ENCODE results near the gene JARID2. TPM values are rescaled to one million over a fixed set of nuclear protein-coding genes. Genes with fewer than 3 reads are reported as not detected.
"Not testable (repeated sequence)": the region's sequence is repeated elsewhere in the genome, so short reads cannot be mapped to it uniquely, and the experiment has no call there.

JARID2 gene
- polyA plus RNA-seq, 4 donors = 19.5 to 30.3 (median 28.8) TPM

DNA sequence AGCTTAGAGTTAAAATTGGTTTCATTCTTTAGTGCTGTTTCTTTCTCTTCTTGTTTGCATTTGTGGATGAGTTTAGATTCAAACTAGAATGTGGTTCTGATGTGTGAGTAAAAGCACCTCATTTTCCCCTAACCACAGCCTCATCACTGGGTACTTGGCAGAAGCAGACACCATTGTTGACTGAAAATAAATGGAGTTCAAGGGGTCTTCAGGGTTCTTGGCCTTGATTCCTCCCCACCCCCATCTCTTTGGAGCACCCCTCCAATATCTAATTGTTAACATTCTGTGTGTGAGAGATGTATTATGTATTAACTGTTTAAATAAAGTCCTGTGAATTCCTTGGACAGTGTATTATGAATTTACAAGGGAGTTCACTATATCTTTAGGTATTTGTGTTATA, 59.6 kb downstream of the JARID2 start:
- DNase-seq (ENCODE audit: low read depth in 4 of 4, low spot score in 3 of 4) = no peak

DNA sequence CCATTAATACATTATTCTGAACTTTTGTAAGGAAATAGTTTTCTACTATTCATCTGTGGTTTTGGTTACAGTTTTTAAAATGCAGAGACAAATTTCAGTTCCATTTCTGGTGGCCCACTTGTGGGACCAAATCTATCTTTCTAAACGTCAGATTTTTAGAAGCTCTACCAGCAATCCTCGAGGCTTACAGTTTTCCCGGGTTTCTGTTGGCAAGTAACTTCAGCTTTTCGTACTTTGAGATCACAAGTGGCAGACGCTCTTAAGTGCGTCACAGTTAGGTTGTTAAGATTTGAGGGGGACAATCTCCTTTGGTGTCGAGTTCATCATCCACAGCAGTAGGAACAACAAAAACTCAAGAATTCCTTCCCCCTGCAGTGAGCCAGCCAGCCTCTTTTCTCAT, 60.0 kb downstream of the JARID2 start:
- no peak for DNase-seq (ENCODE audit: low read depth in 4 of 4, low spot score in 3 of 4)

GRCh38 chr6:15308435-15309213, 62.8 kb downstream of the JARID2 start:
- DNase-seq (ENCODE audit: low read depth in 4 of 4, low spot score in 3 of 4) = no peak

- no peak for DNase-seq (ENCODE audit: low read depth in 4 of 4, low spot score in 3 of 4)
Observed at GRCh38 chr6:15309611-15310283, 63.9 kb downstream of the JARID2 start.

- DNase-seq (ENCODE audit: low read depth in 4 of 4, low spot score in 3 of 4) = no peak
Observed at GRCh38 chr6:15310680-15311079, 64.8 kb downstream of the JARID2 start.

DNA sequence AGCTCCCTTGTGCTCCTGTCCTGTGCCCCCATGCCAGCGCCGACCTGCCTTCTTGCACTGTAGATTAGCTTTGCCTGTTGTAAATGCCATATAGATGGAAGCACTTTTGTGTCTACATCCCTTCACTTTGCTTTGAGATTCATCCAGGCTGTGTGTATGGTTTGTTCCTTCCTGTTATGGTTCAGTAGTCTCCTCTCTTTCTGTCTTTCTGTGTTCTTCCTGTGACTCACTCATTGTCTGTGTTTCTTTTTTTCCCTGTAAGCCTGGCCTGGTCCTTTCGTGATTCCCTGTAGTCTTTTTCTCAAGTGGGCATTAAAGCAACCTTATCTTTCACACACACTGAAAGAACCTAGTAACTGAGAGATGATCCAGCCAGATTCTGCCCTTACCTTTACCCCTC, 66.6 kb downstream of the JARID2 start:
- no peak for DNase-seq (ENCODE audit: low read depth in 4 of 4, low spot score in 3 of 4)

DNA sequence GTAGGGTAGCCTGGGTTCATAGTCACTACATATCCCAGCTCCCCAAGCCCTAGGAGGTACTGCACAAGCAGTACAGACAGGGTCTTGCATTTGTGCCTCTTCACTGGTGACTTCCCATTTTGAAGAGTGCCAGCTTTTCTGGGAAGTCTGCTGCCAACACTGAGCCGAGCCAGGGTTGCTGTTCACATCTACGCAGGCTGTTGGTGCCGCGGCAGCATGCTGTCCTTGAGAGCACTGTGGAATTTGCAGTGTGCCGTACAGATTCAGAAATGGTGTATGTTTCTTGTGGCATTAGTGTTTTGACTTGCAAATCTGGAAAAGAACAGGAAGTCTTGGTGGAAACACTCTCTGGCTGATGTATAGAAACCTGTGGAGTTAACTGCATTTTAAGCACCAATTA, 67.5 kb downstream of the JARID2 start:
- DNase-seq (ENCODE audit: low read depth in 4 of 4, low spot score in 3 of 4) = no peak

DNA sequence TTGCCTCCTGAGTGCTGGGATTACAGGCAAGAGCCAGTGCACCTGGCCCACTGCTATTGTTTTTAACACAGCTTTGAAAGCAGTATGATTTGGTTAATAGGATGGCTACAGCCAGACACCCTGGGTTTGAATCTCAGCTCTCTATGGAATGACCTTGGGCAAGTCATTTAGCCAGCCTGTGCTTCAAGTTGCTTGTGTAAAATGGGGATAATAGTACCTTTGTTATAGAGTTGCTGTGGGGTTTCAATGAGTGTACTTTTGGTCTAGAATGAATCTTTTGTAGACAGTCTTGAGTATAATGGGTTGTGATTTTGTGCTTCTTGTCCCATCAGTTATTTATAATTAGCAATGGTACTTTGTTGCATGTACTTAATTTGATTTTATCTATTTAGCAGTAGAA, 70.9 kb downstream of the JARID2 start:
- DNase-seq (ENCODE audit: low read depth in 4 of 4, low spot score in 3 of 4) = no peak

DNA sequence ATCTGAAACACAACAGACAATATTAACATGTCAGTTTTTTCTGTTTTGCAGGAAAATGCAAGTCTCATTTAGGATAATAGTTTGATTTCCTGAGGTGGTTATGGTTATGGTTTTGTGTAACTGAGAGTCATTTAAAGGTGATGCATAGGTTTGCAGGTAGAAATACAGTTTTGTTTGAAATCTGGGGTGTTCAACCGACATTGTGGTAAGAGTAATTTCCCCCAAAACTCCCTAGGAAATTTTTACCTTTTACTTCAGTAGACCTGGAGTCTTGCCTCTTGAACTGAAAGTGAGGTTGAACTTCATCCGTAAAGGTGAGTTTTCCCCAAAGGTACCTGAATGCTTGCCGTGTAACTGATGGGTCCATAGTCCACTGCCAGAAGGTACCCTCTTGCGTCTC, 71.4 kb downstream of the JARID2 start:
- DNase-seq (ENCODE audit: low read depth in 4 of 4, low spot score in 3 of 4) = no peak

DNA sequence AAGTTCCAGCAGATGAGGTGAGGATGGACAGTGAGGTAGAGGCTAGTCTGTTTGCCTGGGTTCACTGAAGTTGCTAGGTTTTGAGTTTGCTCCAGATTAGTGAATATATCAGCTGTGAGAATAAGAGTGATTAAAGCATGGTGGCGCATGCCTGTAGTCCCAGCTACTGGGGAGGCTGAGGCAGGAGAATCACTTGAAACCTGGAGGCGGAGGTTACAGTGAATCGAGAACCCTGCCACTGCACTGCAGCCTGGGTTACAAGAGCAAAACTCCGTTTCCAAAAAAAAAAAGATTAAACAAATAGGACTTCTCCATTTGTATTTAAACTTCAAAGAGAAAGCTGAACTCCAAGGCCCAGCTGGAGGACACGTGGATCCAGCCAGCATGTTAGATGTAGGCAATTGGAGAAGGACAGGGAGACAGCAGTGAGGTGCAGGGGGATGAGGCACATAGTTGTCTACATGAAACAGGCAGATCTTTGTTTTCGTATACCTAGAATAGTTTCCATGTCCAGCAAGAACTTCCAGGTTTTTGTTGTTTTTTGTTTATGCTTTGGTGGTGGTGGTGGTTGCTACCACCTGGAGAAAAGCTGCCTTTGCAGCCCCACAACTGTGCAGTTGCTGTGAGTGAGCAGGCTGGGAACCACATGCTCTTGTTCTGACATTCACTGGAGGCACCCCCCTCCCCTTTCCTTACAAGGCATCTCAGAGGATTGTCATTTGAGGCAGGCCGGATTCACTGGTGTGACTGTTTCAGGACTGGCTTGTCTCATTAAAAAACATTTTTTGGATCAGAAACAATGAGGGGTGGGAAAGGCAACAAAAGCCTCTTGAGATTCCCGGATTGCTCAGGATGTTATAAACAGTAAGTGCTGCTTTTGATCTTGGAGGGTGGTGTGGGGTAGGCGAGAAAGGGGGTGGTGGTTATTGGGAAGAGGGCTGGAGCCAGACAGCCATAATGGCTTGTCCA, 72.3 kb downstream of the JARID2 start:
- no peak for DNase-seq (ENCODE audit: low read depth in 4 of 4, low spot score in 3 of 4)

DNA sequence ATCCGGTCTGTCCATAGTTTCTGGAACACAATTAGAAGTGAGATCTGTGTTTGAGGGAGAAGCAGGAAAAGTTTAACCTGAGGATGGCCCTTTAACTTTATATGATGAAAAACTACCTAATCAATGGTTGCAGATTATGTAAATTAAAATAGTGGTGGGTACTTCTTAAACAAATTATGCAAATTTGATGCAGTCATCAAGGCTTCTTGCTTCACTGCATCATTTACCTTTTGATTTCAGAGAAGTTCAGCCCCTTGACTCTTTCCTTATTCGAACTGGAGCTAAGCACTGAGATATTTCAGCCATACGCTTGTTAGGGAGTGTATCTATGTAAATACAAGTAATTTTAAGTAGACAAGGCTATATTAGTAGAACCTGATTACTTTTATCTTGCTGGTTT, 73.8 kb downstream of the JARID2 start:
- no peak for DNase-seq (ENCODE audit: low read depth in 4 of 4, low spot score in 3 of 4)

GRCh38 chr6:15320693-15321092, 74.8 kb downstream of the JARID2 start:
- no peak for DNase-seq (ENCODE audit: low read depth in 4 of 4, low spot score in 3 of 4)

DNA sequence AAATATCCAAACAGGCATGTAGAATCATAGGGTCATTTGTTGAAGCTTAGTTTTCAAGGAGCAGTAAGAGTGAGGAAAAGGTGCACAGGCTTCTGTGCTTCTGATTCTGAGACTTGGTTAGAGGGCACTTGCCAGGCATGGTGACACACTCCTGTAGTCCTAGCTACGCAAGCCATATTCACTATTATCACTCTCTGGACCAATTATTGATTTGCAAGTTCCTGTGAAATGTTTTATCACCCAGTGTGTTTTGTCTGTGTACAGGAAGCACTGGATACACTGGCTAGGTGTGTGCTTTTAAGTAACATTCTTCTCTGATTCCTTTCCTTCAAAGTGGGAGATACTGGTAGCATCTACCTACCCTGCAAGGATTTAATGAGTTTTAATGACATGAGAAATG, 76.3 kb downstream of the JARID2 start:
- DNase-seq (ENCODE audit: low read depth in 4 of 4, low spot score in 3 of 4) = no peak

DNA sequence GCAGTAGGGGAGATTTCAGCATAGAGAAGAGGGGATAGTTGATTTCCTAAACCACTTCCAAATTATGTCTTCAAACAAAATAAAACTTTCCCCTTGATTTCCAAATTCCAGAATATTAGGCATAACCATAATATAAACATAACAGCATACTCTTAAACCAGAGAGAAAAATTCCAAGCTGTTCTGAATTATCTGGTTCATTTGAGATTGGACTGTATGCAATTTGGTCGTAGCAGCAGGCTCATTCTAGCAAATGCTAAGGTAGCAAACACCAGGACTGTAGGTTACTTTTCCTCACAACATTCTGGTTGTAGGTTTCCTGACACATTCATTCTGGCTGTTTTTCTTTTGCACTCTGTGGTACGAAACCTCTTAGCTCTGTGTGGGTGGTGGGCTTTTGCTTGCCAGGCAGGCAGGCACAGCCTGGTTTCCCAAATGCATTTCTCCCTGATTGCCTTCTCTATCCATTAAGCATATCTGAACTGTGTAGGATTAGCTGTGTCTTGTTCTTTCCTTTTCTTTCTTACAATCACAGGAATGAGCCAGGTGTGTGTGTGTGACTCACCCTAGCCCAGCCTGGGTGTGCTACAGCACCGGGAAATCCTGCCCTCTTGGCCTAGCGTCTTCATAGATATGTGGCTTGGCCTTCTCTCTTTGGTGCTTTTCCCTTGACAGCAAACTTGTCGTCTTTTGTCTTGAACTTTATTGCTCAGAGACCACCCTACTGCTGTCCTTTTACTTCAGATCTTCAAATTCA, 77.1 kb downstream of the JARID2 start:
- DNase-seq (ENCODE audit: low read depth in 4 of 4, low spot score in 3 of 4) = no peak

- not testable (repeated sequence) for DNase-seq (ENCODE audit: low read depth in 4 of 4, low spot score in 3 of 4)
Observed at GRCh38 chr6:15323611-15324010, 77.7 kb downstream of the JARID2 start.

- DNase-seq (ENCODE audit: low read depth in 4 of 4, low spot score in 3 of 4) = no peak
Observed at GRCh38 chr6:15324427-15324985, 78.6 kb downstream of the JARID2 start.

- no peak for DNase-seq (ENCODE audit: low read depth in 4 of 4, low spot score in 3 of 4)
Observed at GRCh38 chr6:15325540-15325955, 79.7 kb downstream of the JARID2 start.

- no peak for DNase-seq (ENCODE audit: low read depth in 4 of 4, low spot score in 3 of 4)
Observed at GRCh38 chr6:15326067-15326614, 80.3 kb downstream of the JARID2 start.

DNA sequence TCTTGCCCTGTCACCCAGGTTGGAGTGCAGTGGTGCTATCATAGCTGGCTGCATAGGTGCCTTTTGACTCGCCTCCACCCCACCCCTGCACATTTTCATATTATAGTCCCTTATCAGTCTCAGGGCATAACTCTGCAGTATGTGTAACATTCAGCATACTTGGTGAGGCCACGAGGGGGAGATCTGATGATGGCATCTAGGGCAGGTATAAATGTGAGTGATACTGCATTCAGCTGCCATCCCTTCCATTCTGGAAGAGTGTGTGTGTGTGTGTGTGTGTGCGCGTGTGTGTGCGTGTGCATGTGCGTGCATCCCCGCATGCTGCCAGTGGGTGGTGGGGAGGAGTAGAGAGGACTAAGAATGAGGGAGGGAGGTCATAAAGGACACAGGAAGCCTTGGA, 81.4 kb downstream of the JARID2 start:
- DNase-seq (ENCODE audit: low read depth in 4 of 4, low spot score in 3 of 4) = no peak

DNA sequence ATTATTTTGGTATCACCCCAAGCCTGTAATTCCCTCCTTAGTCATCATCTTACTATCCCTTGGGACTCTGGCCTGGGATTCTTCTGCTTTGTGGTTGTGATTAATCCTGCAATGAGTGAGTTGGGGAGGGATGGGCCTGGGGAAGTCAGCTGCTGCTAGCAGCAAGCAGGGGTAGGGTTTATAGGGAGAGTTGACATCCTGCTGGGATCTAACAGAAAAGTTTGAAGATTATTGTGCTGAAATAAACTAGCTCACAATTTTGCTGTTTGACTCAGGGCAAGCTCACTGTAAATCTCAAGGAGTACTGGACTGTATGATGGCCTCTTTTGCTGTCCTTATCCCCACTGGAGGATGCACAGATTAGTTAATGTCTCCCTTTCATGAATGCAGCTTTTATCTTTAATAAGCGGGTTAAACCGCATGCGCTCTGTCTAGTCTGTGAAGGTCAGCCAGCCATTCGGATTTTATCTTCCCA, 83.4 kb downstream of the JARID2 start:
- no peak for DNase-seq (ENCODE audit: low read depth in 4 of 4, low spot score in 3 of 4)

Data from left renal pelvis (tissue), 4 donors.